Skeletal muscle tissue (tissue), 4 donors: ENCODE results near the gene PSME1. TPM values are rescaled to one million over a fixed set of nuclear protein-coding genes. Genes with fewer than 3 reads are reported as not detected.
A peak's percentile ranks its signal among the peaks of the same experiment; 100 is the strongest.

Source experiments
- H3K27ac ChIP-seq: one replicate; pipeline ENCODE4 v1.7.0; 2013; ENCODE audit warnings: mild to moderate bottlenecking, low read depth, low read length, inconsistent platforms
- H3K27me3 ChIP-seq, 3 donors: one replicate each; pipeline ENCODE4 v1.7.0; 2013; ENCODE audit warnings: low read length in 3 of 3; ENCODE audit not compliant: control insufficient read depth in 3 of 3, insufficient read depth in 3 of 3
- H3K36me3 ChIP-seq, 3 donors: one replicate each; pipeline ENCODE4 v1.7.0; 2013; ENCODE audit warnings: low read length in 3 of 3; ENCODE audit not compliant: control insufficient read depth in 3 of 3, insufficient read depth in 3 of 3
- H3K4me1 ChIP-seq, 3 donors: one replicate each; pipeline ENCODE4 v1.7.0; 2013; ENCODE audit warnings: low read length in 3 of 3, mild to moderate bottlenecking in 3 of 3; ENCODE audit not compliant: control insufficient read depth in 3 of 3, insufficient read depth in 3 of 3
- H3K4me3 ChIP-seq, 3 donors: one replicate each; pipeline ENCODE4 v1.7.0; 2013; ENCODE audit warnings: low read length in 3 of 3
- H3K9ac ChIP-seq, 3 donors: one replicate each; pipeline ENCODE4 v1.7.0; 2013; ENCODE audit warnings: low read length in 3 of 3, mild to moderate bottlenecking in 3 of 3, moderate library complexity in 2 of 3, low read depth in 1 of 3
- H3K9me3 ChIP-seq, 3 donors: one replicate each; pipeline ENCODE4 v1.7.0; 2013; ENCODE audit warnings: low read length in 3 of 3; ENCODE audit not compliant: control insufficient read depth in 3 of 3
- total RNA-seq: library from RNA; depleted of rRNA; stranded (reverse); fragments of >200 nt; gene quantifications from one replicate; pipeline ENCODE4 v1.2.3, GENCODE V29; 2014
- donor health status: Osteomylitis.

PSME1 gene
- total RNA-seq, 1 donor from 2014 or later, result 89.8 TPM

GRCh38 chr14:24136684-24137528, 912 bp downstream of the PSME1 start:
- H3K27me3 ChIP-seq, result no peaks in the 10 kb centered on the region
- H3K9ac ChIP-seq, result peak overlapping the region; percentile 76 to 92 (median 86)
- peaks cover 24 to 32% (median 29%) of the 10 kb centered on the region in 3 donors for H3K36me3 ChIP-seq
- peak overlapping the region; percentile 77 to 87 (median 82) for H3K4me3 ChIP-seq
- peaks cover 54 to 72% (median 63%) of the 10 kb centered on the region in 3 donors for H3K4me1 ChIP-seq
- peak overlapping the region; percentile 88 for H3K27ac ChIP-seq
- H3K9me3 ChIP-seq, result no peaks in the 10 kb centered on the region

GRCh38 chr14:24137529-24138395, 1.8 kb downstream of the PSME1 start:
- Histone ChIP-seq H3K27me3 (no peaks in the 10 kb centered on the region), H3K9ac (peak overlapping the region in 2 of 3 donors; percentile 14 to 92), H3K4me3 (no peak overlapping the region), H3K9me3 (no peaks in the 10 kb centered on the region), H3K36me3 (peaks cover 24 to 29% (median 27%) of the 10 kb centered on the region in 3 donors), H3K27ac (peak overlapping the region; percentile 88), H3K4me1 (peaks cover 48 to 68% (median 59%) of the 10 kb centered on the region in 3 donors)

DNA sequence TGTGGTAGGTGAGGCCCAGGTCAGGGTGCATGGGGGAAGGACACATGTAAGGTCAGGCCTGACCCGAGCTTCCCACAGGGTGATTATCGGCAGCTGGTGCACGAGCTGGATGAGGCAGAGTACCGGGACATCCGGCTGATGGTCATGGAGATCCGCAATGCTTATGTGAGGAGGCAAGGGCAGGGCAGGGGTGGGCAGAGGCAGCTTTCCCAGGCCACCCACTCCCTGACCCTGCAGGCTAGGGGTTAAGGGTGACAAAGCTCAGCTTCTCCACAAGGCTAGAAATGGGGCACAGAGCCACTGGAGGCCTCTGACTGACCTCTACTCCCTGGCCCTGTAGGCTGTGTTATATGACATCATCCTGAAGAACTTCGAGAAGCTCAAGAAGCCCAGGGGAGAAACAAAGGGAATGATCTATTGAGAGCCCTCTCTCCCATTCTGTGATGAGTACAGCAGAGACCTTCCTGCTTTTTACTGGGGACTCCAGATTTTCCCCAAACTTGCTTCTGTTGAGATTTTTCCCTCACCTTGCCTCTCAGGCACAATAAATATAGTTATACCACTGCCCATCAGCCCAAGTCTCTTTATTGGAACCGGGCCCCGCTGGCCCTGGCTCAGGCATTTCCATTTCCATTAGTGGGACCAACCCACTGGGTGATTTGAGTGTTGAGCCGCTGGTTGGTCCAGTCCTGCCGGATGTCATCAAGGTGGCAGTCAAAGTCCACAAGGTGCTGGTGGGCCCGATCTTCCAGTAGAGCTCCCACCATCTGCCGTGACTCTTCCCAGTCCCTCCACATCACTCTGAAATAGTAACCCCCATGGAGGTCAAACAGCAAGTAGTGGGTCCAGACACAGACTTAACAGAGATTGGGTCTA, 2.6 kb downstream of the PSME1 start:
- Histone ChIP-seq H3K4me1 (peaks cover 45 to 70% (median 54%) of the 10 kb centered on the region in 3 donors), H3K27ac (peak overlapping the region; percentile 1), H3K4me3 (no peak overlapping the region)

DNA sequence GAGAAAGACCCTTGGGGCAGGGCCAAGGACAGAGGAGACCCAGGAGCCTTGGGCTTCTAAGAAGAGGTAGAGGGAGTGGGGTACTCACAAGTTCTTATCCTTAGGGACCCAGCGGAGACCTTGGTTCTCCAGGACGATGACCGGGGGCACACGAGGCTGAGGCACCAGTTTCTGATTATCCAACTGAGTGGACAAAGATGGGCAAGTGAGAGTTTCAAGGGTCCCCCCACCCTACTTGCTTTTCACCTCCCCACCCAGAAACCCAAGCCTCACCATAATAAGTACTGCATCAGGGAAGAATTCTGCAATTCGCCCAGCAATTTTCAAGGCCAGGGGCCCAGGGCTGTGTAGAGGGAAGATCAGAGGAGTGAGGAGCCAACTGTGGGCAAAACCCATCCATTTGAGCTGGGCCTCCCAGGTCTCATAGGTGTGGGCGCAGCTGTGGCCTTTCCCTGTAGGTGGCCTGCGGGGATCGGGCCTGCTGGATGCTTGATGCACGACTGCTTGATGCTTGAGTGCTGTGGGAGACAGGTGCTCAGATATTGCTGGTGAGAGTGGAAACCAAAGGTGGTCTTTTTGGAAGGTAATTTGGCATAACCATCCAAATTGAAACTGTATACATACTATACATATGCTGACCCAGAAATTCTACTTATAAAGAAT, 3.4 kb downstream of the PSME1 start:
- peaks cover 50 to 76% (median 54%) of the 10 kb centered on the region in 3 donors for H3K4me1 ChIP-seq
- H3K9ac ChIP-seq, result peak overlapping the region in 1 of 3 donors; percentile 33
- H3K9me3 ChIP-seq, result no peaks in the 10 kb centered on the region
- H3K4me3 ChIP-seq, result peak overlapping the region; percentile 58 to 85 (median 64)
- H3K27ac ChIP-seq, result peak overlapping the region; percentile 1
- peaks cover 26 to 35% (median 28%) of the 10 kb centered on the region in 3 donors for H3K36me3 ChIP-seq
- H3K27me3 ChIP-seq, result no peaks in the 10 kb centered on the region

More for the DNA sequence above, 2.6 kb downstream of the PSME1 start:
- peak overlapping the region in 2 of 3 donors; percentile 14 to 45 for H3K9ac ChIP-seq
- H3K27me3 ChIP-seq, result no peaks in the 10 kb centered on the region
- peaks cover 23 to 30% (median 26%) of the 10 kb centered on the region in 3 donors for H3K36me3 ChIP-seq
- H3K9me3 ChIP-seq, result no peaks in the 10 kb centered on the region

DNA sequence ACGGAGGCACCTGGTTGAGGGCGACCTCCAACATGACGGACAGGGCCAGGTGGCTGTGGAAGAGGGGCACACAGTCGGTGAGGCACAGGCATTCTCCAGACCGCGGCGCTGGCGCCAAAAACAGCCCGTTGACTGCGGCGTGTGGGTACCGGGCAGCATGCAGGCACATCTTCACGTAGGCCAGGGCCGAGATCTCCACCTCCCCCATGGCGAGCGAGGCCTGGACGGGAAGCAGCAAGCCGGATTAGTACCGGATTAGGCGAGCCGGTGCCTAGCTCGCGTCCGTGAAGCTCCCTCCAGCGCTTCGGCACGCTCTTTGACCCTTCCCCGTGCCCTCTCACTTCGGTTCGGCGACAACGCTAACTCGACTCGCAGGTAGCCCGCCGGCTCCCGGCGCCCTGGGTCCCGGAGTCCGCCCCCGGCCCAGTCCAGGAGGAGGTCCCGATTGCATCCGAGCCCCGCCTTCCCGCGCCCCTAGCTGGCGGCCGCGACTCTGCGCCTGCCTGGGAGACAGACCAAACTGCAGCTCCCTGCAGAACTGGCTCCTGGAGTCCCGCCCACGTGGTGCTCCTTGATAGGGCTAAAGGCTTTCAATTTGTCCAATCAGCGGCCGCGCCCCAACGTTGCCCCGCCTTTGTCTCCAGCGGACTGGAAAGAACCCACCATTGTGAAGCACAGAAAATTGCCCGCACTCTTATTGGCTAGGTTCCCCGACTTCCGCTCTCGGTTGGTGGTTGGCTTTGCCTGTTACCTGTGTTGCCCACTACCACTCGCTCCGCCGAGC, 5.3 kb downstream of the PSME1 start, which contains the start of gene EMC9:
TSS of gene EMC9 (minus strand) at position 495 of the 784 bp plus-strand sequence. CDS start at position 208, 287 bp downstream.
- Histone ChIP-seq H3K9me3 (no peaks in the 10 kb centered on the region), H3K9ac (peak within 1 kb of the TSS; percentile 85 to 95 (median 93)), H3K4me3 (peak within 1 kb of the TSS; percentile 85 to 97 (median 93)), H3K4me1 (peaks cover 57 to 82% (median 58%) of the 10 kb centered on the region in 3 donors), H3K36me3 (peaks cover 28 to 35% (median 32%) of the 10 kb centered on the region in 3 donors), H3K27me3 (no peaks in the 10 kb centered on the region), H3K27ac (peak within 1 kb of the TSS; percentile 86)

DNA sequence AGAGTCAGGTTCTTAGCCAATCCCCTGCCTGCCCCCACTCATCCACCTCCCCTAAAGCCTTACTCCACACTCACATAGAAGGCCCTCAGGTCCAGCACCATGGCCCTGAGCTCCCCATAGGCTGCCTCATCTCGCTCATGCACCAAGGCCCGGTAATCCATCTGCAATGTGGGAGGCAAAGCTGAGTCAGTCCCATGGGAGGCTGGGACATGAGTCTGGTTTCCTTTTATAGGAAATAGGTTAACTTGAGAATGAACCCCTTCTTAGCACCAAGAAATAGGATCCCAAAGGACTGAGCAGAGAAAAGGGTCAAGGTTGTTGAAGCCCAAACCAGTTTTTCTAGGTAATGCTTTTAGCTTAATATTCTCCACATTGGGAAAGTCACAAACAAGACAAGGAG, 7.5 kb downstream of the PSME1 start:
- H3K4me1 ChIP-seq, result peaks cover 46 to 70% (median 49%) of the 10 kb centered on the region in 3 donors
- H3K9ac ChIP-seq, result no peak overlapping the region
- no peak overlapping the region for H3K27ac ChIP-seq
- no peaks in the 10 kb centered on the region for H3K9me3 ChIP-seq
- peaks cover 16 to 24% (median 19%) of the 10 kb centered on the region in 3 donors for H3K36me3 ChIP-seq
- no peaks in the 10 kb centered on the region for H3K27me3 ChIP-seq
- H3K4me3 ChIP-seq, result no peak overlapping the region

GRCh38 chr14:24144451-24144850, 8.5 kb downstream of the PSME1 start:
- H3K27ac ChIP-seq, result no peak overlapping the region
- peaks cover 39 to 68% (median 45%) of the 10 kb centered on the region in 3 donors for H3K4me1 ChIP-seq
- H3K9me3 ChIP-seq, result no peaks in the 10 kb centered on the region
- no peak overlapping the region for H3K4me3 ChIP-seq
- H3K36me3 ChIP-seq, result peaks cover 9 to 23% (median 12%) of the 10 kb centered on the region in 3 donors
- no peak overlapping the region for H3K9ac ChIP-seq
- H3K27me3 ChIP-seq, result no peaks in the 10 kb centered on the region

GRCh38 chr14:24145219-24145618, 9.2 kb downstream of the PSME1 start:
- peaks cover 34 to 67% (median 41%) of the 10 kb centered on the region in 3 donors for H3K4me1 ChIP-seq
- peak overlapping the region in 2 of 3 donors; percentile 81 to 96 for H3K9ac ChIP-seq
- peak overlapping the region in 1 of 3 donors; percentile 4 for H3K4me3 ChIP-seq
- H3K27ac ChIP-seq, result peak overlapping the region; percentile 90
- H3K27me3 ChIP-seq, result no peaks in the 10 kb centered on the region
- H3K9me3 ChIP-seq, result no peaks in the 10 kb centered on the region
- peaks cover 14 to 28% (median 17%) of the 10 kb centered on the region in 3 donors for H3K36me3 ChIP-seq
